Activated B cell treated with CpG ODN at 0.5 μM for 24 hours (primary cell): ENCODE results near the gene NEK10. TPM values are rescaled to one million over a fixed set of nuclear protein-coding genes. Genes with fewer than 3 reads are reported as not detected.

Source experiments
- ATAC-seq: fragments of 200-7000 bp; cut with Tn5 transposase; one replicate; pipeline ENCODE4 v1.10.0; 2021; ENCODE audit warnings: low read depth, mild to moderate bottlenecking, moderate library complexity
- CTCF ChIA-PET: fragments of 350-600 bp; sonication (Branson Sonifier 250); formaldehyde crosslinking; loops from one replicate; lab custom pipeline; 2021; ENCODE audit warnings: antibody characterized with exemption; lab: Charles Lee
- POLR2A ChIA-PET: fragments of 350-600 bp; sonication (Branson Sonifier 250); formaldehyde crosslinking; loops from one replicate; lab custom pipeline; 2021; ENCODE audit warnings: antibody characterized with exemption; lab: Charles Lee
- DNase-seq: peaks from one replicate; pipeline ENCODE4 v3.0.0; 2022
- H3K27ac Mint-ChIP-seq: one replicate; pipeline ENCODE4 v1.8.0; 2020; ENCODE audit warnings: mixed read lengths
- H3K27me3 Mint-ChIP-seq: one replicate; pipeline ENCODE4 v1.8.0; 2021; ENCODE audit warnings: mixed read lengths
- H3K36me3 Mint-ChIP-seq: one replicate; pipeline ENCODE4 v1.8.0; 2021; ENCODE audit warnings: low read depth, mixed read lengths
- H3K4me1 Mint-ChIP-seq: one replicate; pipeline ENCODE4 v1.8.0; 2021; ENCODE audit warnings: mixed read lengths
- H3K4me3 Mint-ChIP-seq: one replicate; pipeline ENCODE4 v1.8.0; 2020; ENCODE audit warnings: mild to moderate bottlenecking, mixed read lengths
- H3K9me3 Mint-ChIP-seq: one replicate; pipeline ENCODE4 v1.8.0; 2020; ENCODE audit warnings: mixed read lengths
- intact Hi-C: fragments of 100-400 bp; cut with micrococcal nuclease; formaldehyde crosslinking; loops from one replicate; pipeline ENCODE4 v1.15.1; 2024
- total RNA-seq: library from RNA; stranded (reverse); gene quantifications from 2 replicates; pipeline ENCODE4 v1.2.3, GENCODE V29; 2022
- TF ChIP-seq, protein P1 (sequence below): fragments of 200-600 bp; IDR thresholded peaks from one replicate; pipeline ENCODE4 v1.8.0; 2022; ENCODE audit warnings: antibody characterized with exemption, mild to moderate bottlenecking

NEK10 gene
- total RNA-seq, 1 donor from 2014 or later: 0.84 TPM

DNA sequence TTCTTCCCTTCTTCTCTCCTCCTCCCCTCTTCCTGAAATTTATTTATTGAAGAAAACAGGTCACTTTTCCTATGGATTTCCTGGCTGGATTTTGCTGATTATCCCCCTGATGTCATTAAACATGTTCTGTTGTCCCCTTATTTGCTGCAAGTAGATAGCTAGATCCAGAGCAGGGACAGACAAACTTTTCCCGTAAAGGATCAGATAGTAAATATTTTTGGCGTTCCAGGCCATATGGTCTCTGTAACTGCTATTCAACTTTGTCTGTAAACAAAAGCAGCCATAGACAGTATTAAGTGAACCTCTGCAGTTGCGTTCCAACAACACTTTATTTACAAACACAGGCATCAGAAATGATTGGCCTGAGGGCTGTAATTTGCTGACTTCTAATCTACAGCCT is 241.3 kb downstream of the NEK10 start:
- no peaks in the 10 kb centered on the region for H3K36me3 Mint-ChIP-seq
- POLR2A ChIA-PET: no interaction called here
- peaks cover 3% of the 10 kb centered on the region for H3K27me3 Mint-ChIP-seq
- CTCF ChIA-PET: no interaction called here
- intact Hi-C loops: no loop called here
- DNase-seq (no peak), ATAC-seq (no peak)
- H3K9me3 Mint-ChIP-seq: no peaks in the 10 kb centered on the region
- TF ChIP-seq, protein P1, sequence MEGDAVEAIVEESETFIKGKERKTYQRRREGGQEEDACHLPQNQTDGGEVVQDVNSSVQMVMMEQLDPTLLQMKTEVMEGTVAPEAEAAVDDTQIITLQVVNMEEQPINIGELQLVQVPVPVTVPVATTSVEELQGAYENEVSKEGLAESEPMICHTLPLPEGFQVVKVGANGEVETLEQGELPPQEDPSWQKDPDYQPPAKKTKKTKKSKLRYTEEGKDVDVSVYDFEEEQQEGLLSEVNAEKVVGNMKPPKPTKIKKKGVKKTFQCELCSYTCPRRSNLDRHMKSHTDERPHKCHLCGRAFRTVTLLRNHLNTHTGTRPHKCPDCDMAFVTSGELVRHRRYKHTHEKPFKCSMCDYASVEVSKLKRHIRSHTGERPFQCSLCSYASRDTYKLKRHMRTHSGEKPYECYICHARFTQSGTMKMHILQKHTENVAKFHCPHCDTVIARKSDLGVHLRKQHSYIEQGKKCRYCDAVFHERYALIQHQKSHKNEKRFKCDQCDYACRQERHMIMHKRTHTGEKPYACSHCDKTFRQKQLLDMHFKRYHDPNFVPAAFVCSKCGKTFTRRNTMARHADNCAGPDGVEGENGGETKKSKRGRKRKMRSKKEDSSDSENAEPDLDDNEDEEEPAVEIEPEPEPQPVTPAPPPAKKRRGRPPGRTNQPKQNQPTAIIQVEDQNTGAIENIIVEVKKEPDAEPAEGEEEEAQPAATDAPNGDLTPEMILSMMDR: no peak
- no peak overlapping the region for H3K4me3 Mint-ChIP-seq
- H3K27ac Mint-ChIP-seq: no peak overlapping the region
- H3K4me1 Mint-ChIP-seq: no peaks in the 10 kb centered on the region

DNA sequence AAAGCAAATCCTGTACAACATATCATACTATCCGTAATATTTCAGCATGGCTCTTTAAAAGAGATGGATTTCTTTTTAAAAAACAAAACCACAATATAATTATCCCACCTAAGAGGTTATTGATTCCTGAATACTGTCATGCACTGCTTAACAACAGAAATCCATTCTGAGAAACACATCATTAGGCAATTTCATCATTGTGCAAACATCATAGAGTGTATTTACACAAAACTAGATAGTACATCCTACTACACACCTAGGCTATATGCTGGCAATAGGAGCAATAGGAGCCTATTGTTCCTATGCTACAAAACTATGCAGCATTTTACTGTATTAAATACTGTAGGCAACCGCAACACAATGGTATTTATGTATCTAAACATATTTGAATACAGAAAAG is 242.0 kb downstream of the NEK10 start:
- intact Hi-C loops: no loop called here
- TF ChIP-seq, protein P1: no peak
- Mint-ChIP-seq H3K9me3 (no peaks in the 10 kb centered on the region), H3K36me3 (no peaks in the 10 kb centered on the region), H3K4me3 (no peak overlapping the region), H3K4me1 (no peaks in the 10 kb centered on the region), H3K27me3 (peaks cover 3% of the 10 kb centered on the region), H3K27ac (no peak overlapping the region)
- ATAC-seq (no peak), DNase-seq (no peak)
- POLR2A ChIA-PET: no interaction called here
- CTCF ChIA-PET: no interaction called here

DNA sequence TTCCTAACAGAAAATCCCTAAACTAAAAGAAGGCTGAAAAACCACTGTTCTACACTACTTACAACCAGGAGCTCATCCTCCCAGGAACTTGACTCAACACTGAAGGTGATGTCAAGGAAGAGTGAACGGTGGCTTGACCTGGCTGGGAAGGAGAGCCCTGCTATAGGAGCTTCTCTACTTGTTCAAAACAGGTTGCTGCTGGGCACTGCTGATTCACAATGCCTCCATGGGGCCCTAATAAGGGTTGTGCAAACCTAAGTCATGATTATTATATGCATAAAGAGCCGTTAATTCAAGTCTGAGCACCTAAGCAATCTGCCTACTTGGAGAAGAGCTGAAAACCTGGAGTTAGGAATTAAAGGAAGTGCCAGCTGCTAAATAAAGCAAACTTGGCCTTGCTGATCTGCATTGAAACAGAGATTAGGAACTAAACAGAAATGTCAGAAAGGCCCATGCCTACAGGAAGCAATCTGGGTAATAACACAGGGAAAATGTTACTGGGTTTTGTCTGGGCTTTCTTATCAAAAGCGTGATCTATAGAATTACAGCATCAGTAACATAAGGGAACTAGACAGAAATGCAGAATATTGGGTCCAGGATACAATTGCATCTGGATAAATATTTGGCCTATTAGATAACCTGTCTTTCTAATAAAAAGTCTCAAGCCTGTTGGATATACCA is 243.2 kb downstream of the NEK10 start:
- no peak for ATAC-seq

DNA sequence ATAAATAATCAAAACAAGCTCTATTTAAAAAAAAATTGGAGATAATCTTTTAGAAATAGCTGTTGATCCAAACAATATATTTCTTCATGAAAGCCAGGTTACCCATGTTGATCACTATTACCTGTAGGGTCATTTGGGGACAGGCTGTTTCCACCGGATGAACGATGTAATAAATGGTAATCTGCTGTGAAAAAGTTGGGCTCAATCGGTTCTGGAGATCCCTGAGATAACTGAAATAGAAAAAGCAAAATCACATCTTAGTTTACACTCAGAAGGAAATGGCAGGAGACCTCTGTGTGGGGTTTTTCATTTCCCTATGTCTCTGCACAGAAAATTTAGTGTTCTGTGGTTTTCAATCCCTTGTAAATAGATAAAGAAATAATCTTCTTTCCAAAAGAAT is 249.5 kb downstream of the NEK10 start:
- ChIA-PET POLR2A (no interaction called here), CTCF (no interaction called here)
- TF ChIP-seq, protein P1: no peak
- DNase-seq: no peak
- no peak overlapping the region for H3K4me3 Mint-ChIP-seq
- no peaks in the 10 kb centered on the region for H3K27me3 Mint-ChIP-seq
- no peaks in the 10 kb centered on the region for H3K9me3 Mint-ChIP-seq
- H3K36me3 Mint-ChIP-seq: no peaks in the 10 kb centered on the region
- intact Hi-C loops: no loop called here
- no peak for ATAC-seq
- H3K4me1 Mint-ChIP-seq: no peaks in the 10 kb centered on the region
- H3K27ac Mint-ChIP-seq: no peak overlapping the region

More for the DNA sequence above, 243.2 kb downstream of the NEK10 start:
- ChIA-PET CTCF (interaction anchor here (0.8 kb wide), 1 partner anchor 8 kb away, joined by 3 read pairs; no protein-coding TSS in a partner anchor), POLR2A (no interaction called here)
- Mint-ChIP-seq H3K9me3 (no peaks in the 10 kb centered on the region), H3K27ac (no peak overlapping the region), H3K36me3 (no peaks in the 10 kb centered on the region), H3K4me3 (no peak overlapping the region), H3K4me1 (no peaks in the 10 kb centered on the region), H3K27me3 (peaks cover 3% of the 10 kb centered on the region)
- TF ChIP-seq, protein P1: no peak
- intact Hi-C loops: no loop called here
- no peak for DNase-seq

DNA sequence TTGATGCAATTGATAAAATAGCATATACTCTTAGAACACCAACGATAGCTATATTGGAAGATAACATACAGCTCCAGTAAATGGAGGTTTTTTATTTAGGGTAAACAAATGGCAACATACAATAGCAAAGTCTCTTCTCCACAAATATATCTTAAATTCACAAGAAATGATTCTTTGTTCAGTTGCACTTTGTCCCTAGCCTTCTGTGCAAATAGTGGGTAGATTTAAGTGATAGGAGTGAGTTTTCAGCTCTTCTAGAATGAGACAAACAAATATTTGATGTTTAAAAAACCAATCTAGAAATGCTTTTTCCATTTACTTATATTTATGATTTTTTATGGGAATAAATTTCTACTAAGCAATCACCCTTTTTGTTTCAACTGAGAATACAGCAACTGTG is 253.8 kb downstream of the NEK10 start:
- H3K27ac Mint-ChIP-seq: no peak overlapping the region
- H3K4me3 Mint-ChIP-seq: no peak overlapping the region
- ATAC-seq: no peak
- ChIA-PET POLR2A (no interaction called here), CTCF (no interaction called here)
- intact Hi-C loops: no loop called here
- H3K9me3 Mint-ChIP-seq: no peaks in the 10 kb centered on the region
- no peak for DNase-seq
- TF ChIP-seq, protein P1: no peak
- no peaks in the 10 kb centered on the region for H3K4me1 Mint-ChIP-seq
- no peaks in the 10 kb centered on the region for H3K27me3 Mint-ChIP-seq
- H3K36me3 Mint-ChIP-seq: no peaks in the 10 kb centered on the region
